T-helper 1 cell treated with Interleukin-12 subunit alpha and Interleukin-12 subunit beta and Interleukin-4 antibody, amounts not matched to agents 30 ng/mL and 1 ng/mL, for 36 hours (primary cell): ENCODE results near the gene PCSK4. TPM values are rescaled to one million over a fixed set of nuclear protein-coding genes. Genes with fewer than 3 reads are reported as not detected.
"Not testable (repeated sequence)": the region's sequence is repeated elsewhere in the genome, so short reads cannot be mapped to it uniquely, and the experiment has no call there.

Experiments
- intact Hi-C: fragments of 100-400 bp; cut with micrococcal nuclease; formaldehyde crosslinking; loops from one replicate; pipeline ENCODE4 v1.15.1; 2024
- total RNA-seq: library from RNA; stranded (reverse); gene quantifications from 2 replicates; pipeline ENCODE4 v1.2.3, GENCODE V29; 2022

PCSK4 gene
- total RNA-seq, 1 donor from 2014 or later: 1.5 TPM

DNA sequence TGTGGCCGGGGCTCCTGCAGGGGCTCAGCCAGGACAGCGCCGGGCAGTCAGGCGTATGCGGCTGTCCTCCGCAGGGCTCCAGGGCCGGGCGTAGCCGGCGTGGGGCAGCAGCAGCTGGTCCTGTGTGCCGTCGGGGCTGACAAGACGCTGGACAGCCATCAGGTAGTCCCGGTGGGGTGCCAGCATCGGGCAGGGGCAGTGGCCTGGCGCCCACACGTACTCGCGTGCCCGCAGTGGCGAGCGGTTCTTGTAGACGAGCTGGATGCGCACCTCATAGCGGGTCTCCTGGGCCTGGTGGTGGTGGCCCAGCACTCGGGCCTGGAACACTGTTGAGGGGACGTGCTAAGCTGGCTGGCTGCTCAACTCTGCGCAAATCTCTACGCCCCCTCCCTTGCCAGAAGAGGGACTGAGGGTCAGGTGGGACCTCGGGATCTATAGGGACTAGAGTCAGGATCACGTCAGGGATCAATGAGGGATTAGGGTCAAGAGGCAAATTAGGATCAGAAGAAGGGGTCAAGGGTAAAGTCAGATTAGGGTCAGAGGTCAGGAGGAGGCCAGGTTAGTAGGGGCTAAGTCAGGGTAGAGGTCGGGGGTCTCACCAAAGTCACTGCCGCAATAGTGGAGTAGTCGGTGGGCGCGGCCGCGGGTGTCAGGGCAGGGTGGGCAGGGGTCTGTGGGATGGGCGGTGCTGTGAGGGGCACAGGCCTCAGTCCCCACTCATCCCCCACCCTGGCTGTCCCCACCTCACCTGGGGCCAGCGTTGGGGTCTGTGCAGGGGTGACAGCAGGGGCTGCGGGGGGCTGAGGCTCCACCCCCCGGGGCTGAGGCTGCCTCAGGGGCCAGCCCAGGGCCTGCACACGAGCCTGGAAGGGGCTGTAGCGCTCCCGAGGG is 16.1 kb upstream of the PCSK4 start:
- intact Hi-C loops: no loop called here

DNA sequence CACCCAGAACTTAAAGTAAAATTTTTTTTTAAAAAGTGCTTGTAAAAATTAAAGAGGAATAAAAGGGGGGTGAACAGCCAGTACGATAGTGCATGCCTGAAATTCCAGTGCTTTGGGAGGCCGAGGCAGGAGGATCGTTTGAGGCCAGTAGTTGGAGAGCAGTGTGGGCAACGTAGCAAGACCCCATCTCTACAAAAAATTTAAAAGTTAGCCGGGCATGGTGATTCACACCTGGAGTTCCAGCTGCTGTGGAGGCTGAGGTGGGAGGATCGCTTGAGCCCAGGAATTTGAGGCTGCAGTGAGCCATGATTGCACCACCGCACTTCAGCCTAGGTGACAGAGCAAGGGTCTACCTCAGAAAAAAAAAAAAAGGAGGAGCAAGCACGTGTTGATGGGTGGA is 14.9 kb upstream of the PCSK4 start:
- intact Hi-C loops: no loop called here

DNA sequence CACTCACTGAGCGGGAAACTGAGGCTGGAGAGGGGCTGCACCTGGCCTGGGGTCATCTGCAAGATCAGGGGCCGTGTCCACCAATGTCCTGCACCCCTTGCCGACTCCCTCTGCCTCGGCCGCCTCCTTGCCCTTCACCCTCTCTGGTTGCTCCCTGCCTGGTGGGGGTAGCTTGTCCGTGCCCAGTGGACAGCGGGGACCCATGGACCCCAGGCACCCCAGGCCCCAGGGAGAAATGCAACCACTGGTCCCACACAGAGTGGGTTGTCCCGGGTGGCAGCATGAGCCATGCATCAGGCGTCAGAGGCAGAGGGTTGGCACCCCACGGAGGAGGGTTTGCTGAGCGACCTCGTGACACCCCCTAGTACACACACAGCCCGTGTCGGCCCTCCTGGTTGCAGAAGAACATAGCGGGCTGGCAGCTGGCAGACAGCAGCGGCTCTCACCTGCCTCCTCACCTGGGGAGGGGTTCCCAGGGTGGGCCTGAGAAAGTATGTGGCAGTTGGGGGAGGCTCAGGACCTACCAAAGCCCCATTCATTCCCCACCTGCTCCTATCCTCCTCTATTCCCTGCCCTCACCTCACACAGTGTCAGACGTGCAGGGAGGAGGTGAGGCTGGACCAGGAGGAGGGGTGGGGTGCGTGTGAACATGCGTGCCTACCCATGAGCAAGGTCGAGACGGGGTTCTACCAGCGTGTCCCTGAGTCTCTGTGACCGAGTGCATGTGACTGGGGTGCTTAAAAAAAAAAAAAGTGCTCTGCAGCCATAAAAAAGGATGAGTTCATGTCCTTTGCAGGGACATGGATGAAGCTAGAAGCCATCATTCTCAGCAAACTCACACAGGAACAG is 14.0 kb upstream of the PCSK4 start:
- intact Hi-C loops: no loop called here

DNA sequence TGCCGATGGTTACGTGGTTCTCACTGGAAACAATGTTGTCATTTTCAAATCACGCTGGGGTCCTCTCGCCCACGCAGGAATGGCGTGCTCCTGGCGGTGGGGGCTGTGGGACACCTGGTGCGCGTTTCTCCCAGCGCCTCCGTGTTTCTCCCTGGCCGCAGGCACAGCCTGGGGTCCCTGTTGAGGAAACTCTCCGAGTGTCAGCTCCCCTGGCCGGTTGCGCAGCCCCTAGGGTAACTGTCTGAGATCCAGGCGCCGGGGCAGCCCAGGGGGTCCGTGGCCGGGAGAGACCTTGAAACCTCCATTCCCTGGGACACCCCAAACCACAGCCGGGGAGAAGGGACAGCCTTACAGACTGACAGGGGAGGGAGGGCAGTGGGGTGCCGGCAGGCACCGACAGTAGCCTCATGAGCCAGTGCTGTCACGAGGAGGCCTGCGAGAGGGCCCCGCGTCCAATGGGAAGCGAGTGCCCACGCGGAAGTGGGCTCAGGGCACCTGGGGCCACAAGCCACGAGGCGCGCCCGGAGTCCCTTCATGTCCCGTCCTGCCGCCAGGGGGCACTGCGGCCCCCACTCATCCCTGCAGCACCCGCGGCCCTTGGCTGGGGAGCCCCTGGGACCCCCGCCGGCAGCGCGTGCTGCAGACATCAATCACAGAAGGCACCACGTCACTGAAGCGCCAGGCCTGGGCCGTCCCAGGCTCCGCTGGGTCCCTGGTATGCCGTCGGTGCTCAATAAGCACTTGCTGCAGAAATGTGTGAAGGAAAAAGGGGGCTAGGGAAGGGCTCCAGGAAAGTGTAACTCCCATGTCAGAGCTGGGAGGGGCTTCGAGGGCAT is 13.2 kb upstream of the PCSK4 start:
- intact Hi-C loops: no loop called here

DNA sequence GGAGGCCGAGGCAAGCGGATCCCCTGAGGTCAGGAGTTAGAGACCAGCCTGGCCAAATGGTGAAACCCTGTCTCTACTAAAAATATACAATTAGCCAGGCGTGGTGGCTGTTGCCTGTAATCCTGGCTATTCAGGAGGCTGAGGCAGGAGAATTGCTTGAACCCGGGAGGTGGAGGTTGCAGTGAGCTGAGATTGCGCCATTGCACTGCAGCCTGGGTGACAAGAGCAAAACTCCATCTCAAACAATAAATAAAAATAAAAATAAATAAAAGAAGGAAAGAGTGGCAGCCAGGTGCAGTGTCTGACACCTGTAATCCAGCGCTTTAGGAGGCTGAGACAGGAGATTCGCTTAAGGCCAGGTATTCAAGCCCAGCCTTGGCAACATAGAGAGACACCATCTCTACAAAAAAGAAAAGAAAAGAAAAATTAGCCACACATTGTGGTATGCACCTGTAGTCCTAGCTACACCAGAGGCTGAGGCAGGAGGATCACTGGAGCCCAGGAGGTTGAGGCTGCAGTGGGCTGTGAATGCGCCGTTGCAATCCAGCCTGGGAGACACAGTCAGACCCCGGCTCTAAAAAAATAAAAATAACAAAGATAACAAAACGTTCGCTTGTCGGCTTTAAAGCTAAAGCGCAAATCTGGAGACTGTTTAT is 12.4 kb upstream of the PCSK4 start:
- intact Hi-C loops: no loop called here

DNA sequence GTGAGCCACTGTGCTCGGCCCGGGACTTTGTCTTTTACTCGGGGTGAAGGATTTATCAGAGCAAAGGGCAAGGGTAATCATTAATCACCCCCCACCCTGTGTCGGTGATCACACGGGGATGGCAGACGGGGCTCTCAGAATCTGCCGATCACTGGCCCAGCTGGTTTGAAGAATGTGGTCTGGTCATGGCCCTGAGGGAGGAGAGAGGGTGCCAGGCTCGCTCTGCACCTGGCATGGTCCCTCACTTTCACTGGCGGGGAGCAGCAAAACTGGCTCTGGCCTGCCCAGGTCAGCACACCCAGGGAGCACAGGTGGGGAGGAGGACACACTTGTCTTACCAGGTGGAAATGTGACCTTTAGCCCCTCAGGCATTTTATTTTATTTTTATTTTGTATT is 11.0 kb upstream of the PCSK4 start:
- intact Hi-C loops: no loop called here

DNA sequence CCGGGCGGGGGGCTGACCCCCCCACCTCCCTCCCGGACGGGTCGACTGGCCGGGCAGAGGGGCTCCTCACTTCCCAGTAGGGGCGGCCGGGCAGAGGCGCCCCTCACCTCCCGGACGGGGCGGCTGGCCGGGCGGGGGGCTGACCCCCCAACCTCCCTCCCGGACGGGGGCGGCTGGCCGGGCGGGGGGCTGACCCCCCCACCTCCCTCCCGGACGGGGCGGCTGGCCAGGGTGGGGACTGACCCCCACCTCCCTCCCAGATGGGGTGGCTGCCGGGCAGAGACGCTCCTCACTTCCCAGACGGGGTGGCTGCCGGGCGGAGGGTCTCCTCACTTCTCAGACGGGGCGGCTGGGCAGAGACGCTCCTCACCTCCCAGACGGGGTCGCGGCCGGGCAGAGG is 9.1 kb upstream of the PCSK4 start:
- intact Hi-C loops: not testable (repeated sequence)

DNA sequence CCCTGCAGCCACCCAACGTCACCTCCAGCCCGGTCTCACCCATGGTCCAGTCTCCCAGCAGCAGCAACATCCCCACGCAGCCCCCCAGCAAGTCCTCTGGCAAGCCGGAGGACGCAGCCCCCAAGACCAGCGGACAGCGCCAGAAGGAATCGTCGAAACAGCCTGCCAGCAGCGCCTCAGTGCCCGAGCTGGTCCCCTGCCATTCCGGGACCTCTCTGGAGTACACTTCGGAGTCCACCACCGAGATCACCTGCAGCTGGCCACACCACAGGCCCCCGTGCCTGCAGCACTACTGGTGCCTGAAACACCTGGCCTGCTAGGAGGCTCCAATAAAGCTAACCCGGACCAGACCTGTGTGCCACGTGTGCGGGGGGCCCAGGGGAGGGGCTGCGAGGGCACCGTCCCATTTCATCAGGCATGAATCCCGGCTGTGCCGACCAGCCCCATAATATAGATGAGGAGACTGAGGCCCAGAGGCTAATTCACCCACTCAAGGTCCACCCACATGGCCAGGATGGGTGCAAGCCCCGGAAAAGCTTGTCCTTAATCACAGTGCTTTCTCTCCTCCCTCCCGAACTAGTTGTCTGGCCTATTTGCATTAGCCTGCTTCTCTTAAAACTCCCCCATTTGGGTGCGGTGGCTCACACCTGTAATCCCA is 7.6 kb upstream of the PCSK4 start:
- intact Hi-C loops: no loop called here

DNA sequence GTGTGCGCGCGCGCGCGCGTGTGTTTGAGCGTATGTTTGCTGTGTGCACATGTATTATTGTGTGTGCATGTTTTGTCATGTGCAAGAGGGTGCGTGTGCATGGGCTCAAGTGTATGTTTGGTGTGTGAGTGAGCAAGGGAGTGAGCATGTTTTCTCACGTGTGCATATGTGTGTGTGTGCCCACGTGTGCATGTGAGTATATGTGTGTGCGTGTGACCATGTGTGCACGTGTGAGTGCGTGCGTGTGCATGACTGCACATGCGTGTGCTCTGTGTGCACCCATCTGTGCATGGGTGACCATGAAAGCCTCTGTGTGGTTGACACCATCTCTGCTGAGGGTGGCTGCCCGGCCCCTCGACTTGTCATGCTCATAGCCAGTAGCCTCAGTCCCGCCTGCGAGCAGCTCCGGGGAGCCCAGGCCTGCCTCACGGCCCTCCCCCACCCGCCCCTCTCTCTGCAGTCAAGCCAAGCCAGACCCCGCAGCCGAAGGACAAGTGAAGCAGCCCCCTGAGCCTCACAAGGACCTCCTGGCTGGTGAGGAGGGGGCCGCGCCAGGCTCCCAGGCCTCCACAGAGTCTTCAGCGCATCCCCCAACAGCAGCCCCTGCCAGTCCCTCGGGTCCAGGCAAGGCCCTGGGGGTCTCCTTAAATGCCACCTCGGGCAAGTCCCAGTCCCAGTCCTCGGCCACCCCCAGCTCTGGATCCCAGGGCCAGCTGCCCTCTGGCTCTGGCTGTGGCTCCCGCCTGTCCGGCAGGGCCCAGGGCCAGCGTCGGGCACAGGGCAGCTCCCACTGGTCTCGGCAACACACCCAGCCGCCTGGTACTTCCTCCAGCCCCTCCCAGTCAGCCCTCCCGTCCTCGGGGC is 6.8 kb upstream of the PCSK4 start:
- intact Hi-C loops: no loop called here

DNA sequence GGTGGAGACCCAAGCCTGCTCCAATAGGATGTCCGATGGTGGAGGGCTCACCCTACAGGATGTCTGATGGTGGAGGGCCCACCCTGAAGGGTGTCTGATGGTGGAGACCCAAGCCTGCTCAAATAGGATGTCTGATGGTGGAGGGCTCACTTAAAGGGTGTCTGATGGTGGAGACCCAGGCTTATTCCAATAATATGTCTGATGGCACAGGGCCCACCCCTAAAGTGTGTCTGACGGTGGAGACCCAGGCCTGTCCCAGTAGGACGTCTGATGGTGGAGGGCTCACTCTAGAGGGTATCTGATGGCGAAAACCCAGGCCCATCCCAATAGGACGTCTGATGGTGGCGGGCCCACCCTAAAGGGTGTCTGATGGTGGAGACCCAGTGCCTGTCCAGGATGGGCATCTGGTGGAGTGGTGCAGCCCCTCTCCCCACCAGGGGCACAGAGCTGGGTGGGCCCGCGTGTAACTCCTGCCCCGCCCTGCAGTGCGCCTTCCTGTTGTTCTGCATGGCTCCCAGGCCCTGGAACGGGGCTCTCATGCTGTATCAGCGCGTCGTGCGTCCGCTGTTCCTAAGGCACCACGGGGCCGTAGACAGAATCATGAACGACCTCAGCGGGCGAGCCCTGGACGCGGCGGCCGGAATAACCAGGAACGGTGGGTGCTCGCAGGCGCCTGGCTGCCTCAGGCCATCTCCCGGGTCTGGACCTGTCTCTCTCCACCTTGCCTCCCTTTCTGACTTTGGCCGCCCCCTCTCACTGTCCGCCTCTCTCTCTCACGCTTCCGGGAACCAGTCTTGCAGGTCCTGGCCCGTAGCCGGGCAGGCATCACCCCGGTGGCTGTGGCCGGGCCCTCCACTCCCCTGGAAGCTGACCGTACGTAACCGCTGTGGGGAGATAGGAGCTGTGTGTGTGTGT is 5.9 kb upstream of the PCSK4 start:
- intact Hi-C loops: no loop called here

DNA sequence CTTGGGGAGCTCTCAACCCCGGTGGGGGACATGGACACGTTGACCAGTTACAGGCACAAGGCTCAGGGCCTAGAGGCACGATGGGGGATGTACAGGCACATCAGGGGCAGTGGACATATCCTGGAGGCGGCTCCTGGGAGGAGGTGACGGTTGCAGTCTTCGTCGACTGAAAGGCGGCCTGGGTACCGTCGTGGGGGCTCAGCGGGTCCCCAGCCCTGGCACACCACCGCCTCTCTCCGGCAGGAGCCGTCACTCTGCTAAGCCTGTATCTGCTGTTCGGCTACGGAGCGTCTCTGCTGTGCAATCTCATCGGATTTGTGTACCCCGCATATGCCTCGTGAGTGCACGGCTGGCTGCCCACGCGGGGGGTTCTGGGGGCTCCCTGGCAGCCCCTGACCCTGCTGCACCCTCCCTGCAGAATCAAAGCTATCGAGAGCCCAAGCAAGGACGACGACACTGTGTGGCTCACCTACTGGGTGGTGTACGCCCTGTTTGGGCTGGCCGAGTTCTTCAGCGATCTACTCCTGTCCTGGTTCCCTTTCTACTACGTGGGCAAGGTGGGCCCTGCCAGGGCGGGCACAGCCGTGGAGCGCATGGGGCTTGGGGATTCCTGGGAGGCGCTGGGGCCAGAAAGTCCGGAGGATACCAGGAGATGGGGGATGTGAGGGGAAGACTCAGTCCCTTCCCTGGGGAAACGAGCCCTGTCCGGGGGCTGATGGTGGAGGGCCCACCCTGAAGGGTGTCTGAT is 5.1 kb upstream of the PCSK4 start:
- intact Hi-C loops: no loop called here

DNA sequence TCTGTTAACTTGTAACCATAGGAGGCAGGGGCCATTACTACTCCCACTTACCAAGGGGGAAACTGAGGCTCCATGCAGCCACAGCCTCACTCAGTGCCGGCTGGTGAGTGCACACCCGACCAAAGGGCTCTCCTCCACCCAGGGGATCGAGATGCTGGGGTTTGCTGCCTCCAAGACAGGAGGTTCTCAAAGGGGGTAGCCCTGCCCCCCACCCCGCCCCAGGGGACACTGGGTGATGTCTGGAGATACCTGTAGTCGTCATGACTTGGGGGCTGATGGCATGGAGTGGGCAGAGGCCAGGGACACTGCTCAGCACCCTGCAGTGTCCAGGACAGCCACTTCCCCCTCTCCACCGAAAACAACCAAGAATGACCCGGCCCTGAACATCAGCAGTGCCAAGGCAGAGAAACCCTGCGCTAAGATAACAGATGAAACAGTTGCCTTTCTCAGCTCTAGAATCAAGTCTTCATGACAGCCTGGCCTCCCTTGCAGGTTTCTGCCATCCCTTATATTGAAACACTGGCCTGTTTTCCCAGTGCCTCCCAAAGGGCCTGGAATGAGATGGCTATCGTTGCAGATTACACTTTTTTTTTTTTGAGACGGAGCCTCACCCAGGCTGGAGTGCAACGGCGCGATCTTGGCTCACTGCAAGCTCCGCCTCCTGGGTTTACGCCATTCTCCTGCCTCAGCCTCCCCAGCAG is 4.1 kb upstream of the PCSK4 start:
- intact Hi-C loops: loop anchor here (5.0 kb wide), 1 partner anchor 98 kb away; the partner anchor contains the start of gene MBD3

DNA sequence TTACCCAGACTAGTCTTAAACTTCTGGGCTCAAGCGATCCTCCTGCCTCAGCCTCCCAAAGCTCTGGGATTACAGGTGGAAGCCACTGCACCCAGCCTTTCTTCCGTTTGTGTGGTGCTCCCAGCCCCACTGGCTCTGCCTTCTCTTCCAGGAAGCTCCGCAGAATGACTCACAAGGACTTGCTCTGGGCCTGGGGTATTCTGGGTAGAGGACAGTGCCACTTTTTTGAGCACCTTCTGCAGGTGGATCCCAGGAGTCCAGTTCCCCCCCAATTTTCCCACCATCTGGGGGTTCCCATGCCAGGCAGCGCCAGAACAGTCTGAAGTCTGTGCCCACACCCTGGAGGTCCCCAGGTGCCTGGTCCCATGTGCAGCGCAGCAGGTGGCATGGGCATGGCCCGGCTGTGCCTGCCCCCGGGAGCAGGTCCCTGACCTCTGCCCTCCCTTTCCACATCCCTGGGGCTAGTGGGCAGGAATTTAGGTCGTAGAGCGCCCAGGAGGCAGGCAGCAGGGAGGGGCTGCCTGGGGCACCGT is 2.4 kb upstream of the PCSK4 start:
- intact Hi-C loops: loop anchor here (5.0 kb wide), 1 partner anchor 100 kb away; the partner anchor contains the start of gene MBD3

DNA sequence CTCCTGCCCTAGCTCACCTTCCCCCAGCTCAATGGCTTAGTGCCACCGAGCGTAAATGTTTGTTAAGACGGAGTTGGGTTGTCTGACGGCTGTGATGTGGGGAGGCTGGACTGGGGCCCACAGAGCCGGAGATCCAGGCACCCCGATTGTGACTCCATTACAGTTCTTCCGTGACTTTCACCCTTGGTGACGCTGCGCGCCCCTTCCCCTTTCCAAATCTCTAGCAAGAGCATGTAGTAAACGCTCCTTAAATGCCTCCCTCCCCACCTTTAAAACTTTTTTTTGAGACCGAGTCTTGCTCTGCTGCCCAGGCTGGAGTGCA is 1.7 kb upstream of the PCSK4 start:
- intact Hi-C loops: loop anchor here (2.0 to 5.0 kb wide), 3 partner anchors 100 to 371 kb away; partner anchors contain the start of genes KLF16 and MBD3

DNA sequence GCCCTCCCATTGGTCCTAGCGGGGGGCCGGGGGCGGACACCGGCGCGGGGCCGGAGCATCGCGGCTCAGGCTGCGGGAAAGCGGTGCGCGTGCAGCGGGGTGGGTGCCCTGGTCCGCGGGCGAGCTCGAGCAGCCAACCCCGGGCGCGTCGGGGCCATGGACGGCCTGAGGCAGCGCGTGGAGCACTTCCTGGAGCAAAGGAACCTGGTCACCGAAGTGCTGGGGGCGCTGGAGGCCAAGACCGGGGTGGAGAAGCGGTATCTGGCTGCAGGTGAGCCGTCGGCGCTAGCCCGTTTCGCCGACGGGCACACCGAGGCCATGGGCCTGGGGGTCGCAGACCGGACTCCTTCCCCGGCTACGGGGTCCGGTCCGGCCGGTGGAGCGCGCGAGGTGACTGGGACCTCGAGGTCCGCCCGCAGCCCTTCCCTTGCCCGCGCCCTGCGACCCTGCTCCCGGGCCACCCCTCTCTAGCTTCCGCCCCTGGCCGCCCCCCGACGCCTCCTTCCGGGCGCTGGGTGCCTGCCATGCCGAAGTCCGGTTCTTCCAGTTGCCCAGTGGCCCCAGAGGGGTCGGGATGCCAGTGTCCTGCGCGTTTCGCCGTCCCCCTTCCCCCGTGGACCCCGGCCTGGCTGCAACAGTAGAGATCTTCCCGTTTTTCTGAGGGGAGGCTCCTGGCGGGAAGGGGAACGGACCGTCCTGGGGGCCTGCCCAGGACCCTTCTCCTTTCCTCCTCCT is 1.1 kb upstream of the PCSK4 start, which contains the start of gene REEP6:
Gene REEP6, plus strand, starts transcription at position 68 of the 735 bp plus-strand sequence. Its CDS starts 89 bp downstream, at position 157.
- intact Hi-C loops: loop anchor here (2.0 to 5.0 kb wide), 3 partner anchors 101 to 372 kb away; partner anchors contain the start of genes KLF16 and MBD3
